ENCODE results near the gene TBC1D24.

DNA sequence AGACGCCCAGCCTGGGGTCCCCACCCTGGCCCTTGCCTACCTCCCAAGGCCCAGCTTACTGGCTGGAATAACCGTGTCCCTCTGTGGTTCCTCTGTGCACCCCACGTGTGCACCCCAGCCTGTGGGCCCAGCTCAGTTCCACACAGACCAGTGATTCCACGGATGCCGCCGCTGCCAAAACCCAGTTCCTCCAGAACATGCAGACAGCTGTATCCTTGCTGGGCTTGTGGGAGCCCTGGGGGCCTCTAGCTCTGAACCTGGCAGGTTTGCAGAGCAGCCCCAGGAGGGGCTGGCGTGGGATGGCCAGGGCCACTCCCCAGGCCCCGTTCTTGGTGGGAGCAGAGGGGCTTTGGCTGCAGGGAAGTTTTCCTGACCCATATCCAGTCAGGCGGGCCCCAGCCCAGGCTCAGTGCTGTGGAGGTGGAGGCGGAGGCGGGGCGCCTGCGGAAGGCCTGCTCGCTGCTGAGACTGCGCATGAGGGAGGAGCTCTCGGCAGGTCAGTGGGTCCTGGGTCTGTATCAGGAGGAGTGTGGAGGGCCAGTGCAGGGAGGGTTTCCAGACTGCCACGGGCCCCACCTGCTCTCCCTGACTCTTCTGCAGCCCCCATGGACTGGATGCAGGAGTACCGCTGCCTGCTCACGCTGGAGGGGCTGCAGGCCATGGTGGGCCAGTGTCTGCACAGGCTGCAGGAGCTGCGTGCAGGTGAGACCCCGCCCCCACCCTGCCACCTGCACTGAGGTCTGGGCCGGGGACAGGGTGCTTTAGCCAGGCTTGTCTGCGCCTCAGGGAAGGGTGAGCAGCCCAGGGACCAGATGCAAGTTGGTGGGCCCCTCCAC, 12.7 kb upstream of the TBC1D24 start:
- TF ChIP-seq, protein P1, sequence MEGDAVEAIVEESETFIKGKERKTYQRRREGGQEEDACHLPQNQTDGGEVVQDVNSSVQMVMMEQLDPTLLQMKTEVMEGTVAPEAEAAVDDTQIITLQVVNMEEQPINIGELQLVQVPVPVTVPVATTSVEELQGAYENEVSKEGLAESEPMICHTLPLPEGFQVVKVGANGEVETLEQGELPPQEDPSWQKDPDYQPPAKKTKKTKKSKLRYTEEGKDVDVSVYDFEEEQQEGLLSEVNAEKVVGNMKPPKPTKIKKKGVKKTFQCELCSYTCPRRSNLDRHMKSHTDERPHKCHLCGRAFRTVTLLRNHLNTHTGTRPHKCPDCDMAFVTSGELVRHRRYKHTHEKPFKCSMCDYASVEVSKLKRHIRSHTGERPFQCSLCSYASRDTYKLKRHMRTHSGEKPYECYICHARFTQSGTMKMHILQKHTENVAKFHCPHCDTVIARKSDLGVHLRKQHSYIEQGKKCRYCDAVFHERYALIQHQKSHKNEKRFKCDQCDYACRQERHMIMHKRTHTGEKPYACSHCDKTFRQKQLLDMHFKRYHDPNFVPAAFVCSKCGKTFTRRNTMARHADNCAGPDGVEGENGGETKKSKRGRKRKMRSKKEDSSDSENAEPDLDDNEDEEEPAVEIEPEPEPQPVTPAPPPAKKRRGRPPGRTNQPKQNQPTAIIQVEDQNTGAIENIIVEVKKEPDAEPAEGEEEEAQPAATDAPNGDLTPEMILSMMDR (IDR thresholded peaks at IDR 0.05), result no peak
- no peak for TF ChIP-seq POLR2A (IDR thresholded peaks at IDR 0.05)

Data from heart left ventricle (tissue), 13 donors.